A549 (cell line): ENCODE data around the gene FBXW5. TPM values are rescaled to one million over a fixed set of nuclear protein-coding genes. Genes with fewer than 3 reads are reported as not detected.

Experiments used
- ATAC-seq, 2 experiments: fragments of 200-7000 bp in 1 of 2; fragments of >200 bp in 1 of 2; cut with Nextera tagmentation in 1 of 2; cut with Tn5 transposase in 1 of 2; 3 replicates each; pipeline versions ENCODE4 v1.8.0 to v1.9.1; 2018 to 2020; ENCODE audit warnings: mild to moderate bottlenecking in 1 of 2, moderate library complexity in 1 of 2
- CTCF ChIA-PET: fragments of 300-600 bp; sonication (Branson Sonifier 250); formaldehyde crosslinking; extraction: SDS; loops from one replicate; lab custom pipeline; 2021; ENCODE audit warnings: antibody characterized with exemption, inconsistent platforms; lab: Yijun Ruan, JAX
- POLR2A ChIA-PET: fragments of 350-600 bp; formaldehyde crosslinking; extraction: SDS; loops from one replicate; lab custom pipeline; 2021; ENCODE audit warnings: antibody characterized with exemption, inconsistent platforms; lab: Yijun Ruan, JAX
- DNase-seq, 2 experiments: peaks; one replicate each; pipeline versions ENCODE4 v3.0.0 to v3.0.0-alpha.2; 2011 to 2016; ENCODE audit warnings: low read depth in 1 of 2, low spot score in 1 of 2
- FAIRE-seq: peaks from 2 replicates; lab custom pipeline; 2011; peaks lifted over from hg19 to GRCh38; lab: Jason Lieb, UNC
- H3K27ac ChIP-seq, 2 experiments: fragments of >200 bp; sonication (Bioruptor Twin); formaldehyde crosslinking; 3 replicates each; pipeline ENCODE4 v1.5.1; 2016 to 2017
- H3K4me1 ChIP-seq: fragments of >200 bp; sonication (Bioruptor Twin); formaldehyde crosslinking; 3 replicates; pipeline ENCODE4 v1.6.1; 2016
- H3K4me2 ChIP-seq: fragments of >200 bp; sonication (Bioruptor Twin); formaldehyde crosslinking; 3 replicates; pipeline ENCODE4 v1.6.1; 2016
- H3K4me3 ChIP-seq: fragments of >200 bp; sonication (Bioruptor Twin); formaldehyde crosslinking; 3 replicates; pipeline ENCODE4 v1.5.1; 2016
- H3K9me3 ChIP-seq: fragments of >200 bp; sonication (Bioruptor Twin); formaldehyde crosslinking; 3 replicates; pipeline ENCODE4 v1.6.1; 2016
- CBX2 ChIP-seq: fragments of 200-600 bp; sonication (generic); IDR thresholded peaks from 2 replicates; pipeline ENCODE4 v1.6.1; 2016; ENCODE audit warnings: low read depth, mild to moderate bottlenecking, borderline replicate concordance
- EHF ChIP-seq: fragments of 250-450 bp; sonication (Bioruptor Pico); IDR thresholded peaks from 2 replicates; pipeline ENCODE4 v1.5.0; 2020; ENCODE audit warnings: mild to moderate bottlenecking
- FOSB ChIP-seq: fragments of 250-450 bp; sonication (Bioruptor Pico); IDR thresholded peaks from 2 replicates; pipeline ENCODE4 v1.5.0; 2020; ENCODE audit warnings: mild to moderate bottlenecking, moderate library complexity
- FOSL2 ChIP-seq, 2 experiments: fragments of 450-650 bp in 1 of 2; fragments of >200 bp in 1 of 2; sonication (Bioruptor Twin) in 1 of 2; formaldehyde crosslinking; IDR thresholded peaks; 2 replicates each; pipeline versions ENCODE4 v1.5.0 to v1.6.1; 2016 to 2020; ENCODE audit warnings: mild to moderate bottlenecking in 1 of 2, moderate library complexity in 1 of 2
- GATA3 ChIP-seq: IDR thresholded peaks from 2 replicates; pipeline ENCODE4 v1.6.1; 2012; ENCODE audit warnings: borderline replicate concordance
- HEYL ChIP-seq: fragments of 250-450 bp; sonication (Bioruptor Pico); IDR thresholded peaks from 2 replicates; pipeline ENCODE4 v1.8.0; 2021; ENCODE audit warnings: mild to moderate bottlenecking, moderate library complexity
- HOXA7 ChIP-seq: fragments of 250-450 bp; sonication (Bioruptor Pico); IDR thresholded peaks from 2 replicates; pipeline ENCODE4 v1.5.0; 2020; ENCODE audit warnings: mild to moderate bottlenecking, moderate library complexity
- HOXB13 ChIP-seq: fragments of 250-450 bp; sonication (Bioruptor Pico); IDR thresholded peaks from 2 replicates; pipeline ENCODE4 v1.5.0; 2020; ENCODE audit warnings: low read depth, mild to moderate bottlenecking, moderate library complexity
- HOXB5 ChIP-seq: fragments of 250-450 bp; sonication (Bioruptor Pico); IDR thresholded peaks from 2 replicates; pipeline ENCODE4 v1.5.0; 2020; ENCODE audit warnings: mild to moderate bottlenecking, moderate library complexity
- KDM5A ChIP-seq: fragments of 200-600 bp; sonication (generic); IDR thresholded peaks from 2 replicates; pipeline ENCODE4 v1.6.1; 2016; ENCODE audit warnings: antibody characterized with exemption, mild to moderate bottlenecking
- MAZ ChIP-seq: fragments of 150-350 bp; IDR thresholded peaks from 2 replicates; pipeline ENCODE4 v1.6.1; 2014; ENCODE audit warnings: antibody characterized with exemption, low read depth, low read length, borderline replicate concordance
- MYC ChIP-seq: IDR thresholded peaks from 2 replicates; pipeline ENCODE4 v1.6.1; 2012; ENCODE audit warnings: mild to moderate bottlenecking, inconsistent platforms, low read length, improper control_type of control experiment, borderline replicate concordance
- NPAS2 ChIP-seq: fragments of 250-450 bp; sonication (Bioruptor Pico); IDR thresholded peaks from 2 replicates; pipeline ENCODE4 v1.8.0; 2022; ENCODE audit warnings: mild to moderate bottlenecking, moderate library complexity, borderline replicate concordance
- NR3C1 ChIP-seq: fragments of >200 bp; sonication (Bioruptor Twin); formaldehyde crosslinking; IDR thresholded peaks from 3 replicates; pipeline ENCODE4 v1.6.1; 2017
- RARB ChIP-seq: fragments of 250-450 bp; sonication (Bioruptor Pico); IDR thresholded peaks from 2 replicates; pipeline ENCODE4 v1.8.0; 2021; ENCODE audit warnings: mild to moderate bottlenecking, moderate library complexity
- REST ChIP-seq: fragments of 200-600 bp; sonication (generic); IDR thresholded peaks from 2 replicates; pipeline ENCODE4 v1.6.1; 2016; ENCODE audit warnings: antibody characterized with exemption, mild to moderate bottlenecking, moderate library complexity
- RFX5 ChIP-seq: fragments of 450-650 bp; IDR thresholded peaks from 2 replicates; pipeline ENCODE4 v1.7.1; 2014; ENCODE audit warnings: antibody characterized with exemption, mild to moderate bottlenecking, moderate library complexity
- RNF2 ChIP-seq: fragments of 200-600 bp; sonication (generic); IDR thresholded peaks from 2 replicates; pipeline ENCODE4 v1.6.1; 2016; ENCODE audit warnings: low read depth, mild to moderate bottlenecking, antibody characterized with exemption, moderate library complexity, borderline replicate concordance
- SMC3 ChIP-seq: fragments of >200 bp; sonication (Bioruptor Twin); formaldehyde crosslinking; IDR thresholded peaks from 3 replicates; pipeline ENCODE4 v1.6.1; 2018; ENCODE audit warnings: inconsistent platforms
- TFCP2L1 ChIP-seq: fragments of 250-450 bp; sonication (Bioruptor Pico); IDR thresholded peaks from 2 replicates; pipeline ENCODE4 v1.5.0; 2021; ENCODE audit warnings: mild to moderate bottlenecking
- TP53 ChIP-seq: fragments of 250-450 bp; sonication (Bioruptor Pico); IDR thresholded peaks from 2 replicates; pipeline ENCODE4 v1.5.0; 2021; ENCODE audit warnings: mild to moderate bottlenecking, moderate library complexity
- ZNF302 ChIP-seq: fragments of 250-450 bp; sonication (Bioruptor Pico); IDR thresholded peaks from 2 replicates; pipeline ENCODE4 v1.9.0; 2021; ENCODE audit warnings: inconsistent platforms, mild to moderate bottlenecking, moderate library complexity
- WGBS: methylation state at CpG from one replicate; pipeline ENCODE4 v1.1.6; 2017; ENCODE audit errors: missing lambda C conversion rate; 5-methylcytosine and 5-hydroxymethylcytosine counted together
- polyA plus RNA-seq, 4 experiments: library from polyadenylated mRNA; depleted of rRNA in 3 of 4; stranded (reverse); fragments of >200 nt; fragmentation: RNase III in 1 of 4; extraction: RNeasy Plus Mini Kit Qiagen cat#74134 plus additional on column Dnase treatment in 1 of 4; gene quantifications; 2 replicates in 3 of 4; 3 replicates in 1 of 4; pipeline ENCODE4 v1.2.3, GENCODE V29; 2011 to 2017
- TF ChIP-seq, protein P1 (sequence below): fragments of 450-650 bp; IDR thresholded peaks from 2 replicates; pipeline ENCODE4 v1.6.1; 2014; ENCODE audit warnings: antibody characterized with exemption
- TF ChIP-seq, protein P2 (sequence below): fragments of 250-450 bp; sonication (Bioruptor Pico); IDR thresholded peaks from 2 replicates; pipeline ENCODE4 v1.5.0; 2020; ENCODE audit warnings: low read depth, mild to moderate bottlenecking, moderate library complexity

FBXW5 gene
- polyA plus RNA-seq, 2 of the 4 experiments (the other 2 are of a cell fraction), result 37.5 to 59.5 TPM

DNA sequence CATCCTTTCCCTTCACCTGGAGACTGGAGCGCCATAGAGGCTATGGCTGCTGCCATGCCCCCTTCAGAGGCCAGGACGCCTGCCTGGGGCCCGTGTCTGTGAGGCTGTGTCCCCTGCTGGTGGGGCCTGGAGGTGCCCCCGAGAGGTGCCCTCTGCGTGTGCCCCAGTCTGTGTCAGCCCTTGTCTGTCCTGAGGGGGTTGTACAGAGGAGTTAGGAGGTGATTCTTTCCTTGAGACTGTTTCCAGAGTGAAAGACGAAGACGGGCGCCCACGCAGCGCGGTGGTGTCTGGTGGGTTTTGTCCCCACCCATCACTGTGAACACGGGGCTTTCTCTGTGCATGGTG is 33.7 kb downstream of the FBXW5 start:
- FAIRE-seq (no peak), DNase-seq (peak in 1 of 2 experiments; percentile 52), ATAC-seq (peak; percentile 74 to 76)
- H3K27ac ChIP-seq, result peak overlapping the region in 1 of 2 experiments; percentile 18; a peak in 2 of 6 replicates
- H3K4me2 ChIP-seq, result no peak overlapping the region
- peaks cover 6% of the 10 kb centered on the region; the same call in 2 of the 3 replicates for H3K4me1 ChIP-seq
- no peaks in the 10 kb centered on the region for H3K9me3 ChIP-seq
- CTCF ChIA-PET, result interaction anchor here (0.7 to 2.2 kb wide), 5 partner anchors 12 to 35 kb away, joined by 3 to 6 read pairs (median 4); no protein-coding TSS in a partner anchor
- 88% methylated on average over 12 of the region's 12 CpGs for WGBS
- POLR2A ChIA-PET, result no interaction called here
- TF ChIP-seq FOSL2 (IDR thresholded peaks at IDR 0.05) (no peak), FOSL2 (CRISPR knock-in tag; IDR thresholded peaks at IDR 0.05) (no peak), RFX5 (no peak), KDM5A (no peak), MYC (no peak), HOXA7 (no peak), CBX2 (no peak), TP53 (CRISPR knock-in tag) (no peak), ZNF302 (no peak), HOXB13 (no peak)
- TF ChIP-seq, protein P1, sequence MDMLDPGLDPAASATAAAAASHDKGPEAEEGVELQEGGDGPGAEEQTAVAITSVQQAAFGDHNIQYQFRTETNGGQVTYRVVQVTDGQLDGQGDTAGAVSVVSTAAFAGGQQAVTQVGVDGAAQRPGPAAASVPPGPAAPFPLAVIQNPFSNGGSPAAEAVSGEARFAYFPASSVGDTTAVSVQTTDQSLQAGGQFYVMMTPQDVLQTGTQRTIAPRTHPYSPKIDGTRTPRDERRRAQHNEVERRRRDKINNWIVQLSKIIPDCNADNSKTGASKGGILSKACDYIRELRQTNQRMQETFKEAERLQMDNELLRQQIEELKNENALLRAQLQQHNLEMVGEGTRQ, result no peak
- no peak overlapping the region for H3K4me3 ChIP-seq

DNA sequence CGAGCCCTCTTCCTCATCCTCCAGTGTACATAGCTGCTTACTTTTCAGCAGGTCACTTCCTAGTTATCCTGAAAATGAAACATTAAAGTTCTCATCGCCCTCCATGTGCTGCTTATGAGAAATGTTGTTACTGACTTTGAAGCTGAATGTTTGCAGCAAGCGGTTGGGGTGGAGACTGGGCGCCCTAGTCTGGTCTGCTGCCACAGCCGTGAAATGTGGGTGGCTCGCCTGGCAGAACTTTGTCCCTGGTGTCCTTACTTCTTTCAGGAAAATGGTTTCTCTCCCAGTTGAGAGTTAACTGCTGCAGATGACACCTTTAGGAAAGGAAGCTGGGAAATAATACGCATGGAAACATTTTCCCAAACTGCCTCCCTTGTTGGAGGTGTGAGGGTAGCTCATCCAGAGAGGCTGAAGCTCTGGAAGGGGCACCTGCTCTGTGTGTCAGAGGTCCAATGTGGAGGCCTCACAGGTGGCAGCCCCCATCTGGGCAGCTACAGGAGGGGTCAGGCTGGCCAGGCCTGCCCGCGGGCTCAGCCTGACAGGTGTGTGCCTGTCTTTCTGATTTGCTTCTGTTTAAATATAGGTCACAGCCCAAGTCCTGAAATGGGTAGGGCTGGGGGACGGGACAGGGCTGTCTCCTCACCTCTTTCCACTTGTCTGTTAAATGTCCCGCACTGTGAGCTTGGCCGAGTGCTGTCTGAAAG is 34.2 kb downstream of the FBXW5 start:
- no peak for FAIRE-seq
- no peak; a peak in 2 of 6 replicates for ATAC-seq
- Histone ChIP-seq H3K4me2 (no peak overlapping the region), H3K4me3 (no peak overlapping the region), H3K9me3 (no peaks in the 10 kb centered on the region), H3K4me1 (peaks cover 7% of the 10 kb centered on the region), H3K27ac (peak overlapping the region in 1 of 2 experiments; percentile 18; a peak in 2 of 6 replicates)
- no peak for TF ChIP-seq SMC3
- no peak for TF ChIP-seq HEYL (CRISPR knock-in tag)
- TF ChIP-seq HOXB5, result no peak
- TF ChIP-seq TP53 (CRISPR knock-in tag), result no peak
- TF ChIP-seq MAZ, result no peak
- no peak for TF ChIP-seq RNF2
- TF ChIP-seq, protein P2, sequence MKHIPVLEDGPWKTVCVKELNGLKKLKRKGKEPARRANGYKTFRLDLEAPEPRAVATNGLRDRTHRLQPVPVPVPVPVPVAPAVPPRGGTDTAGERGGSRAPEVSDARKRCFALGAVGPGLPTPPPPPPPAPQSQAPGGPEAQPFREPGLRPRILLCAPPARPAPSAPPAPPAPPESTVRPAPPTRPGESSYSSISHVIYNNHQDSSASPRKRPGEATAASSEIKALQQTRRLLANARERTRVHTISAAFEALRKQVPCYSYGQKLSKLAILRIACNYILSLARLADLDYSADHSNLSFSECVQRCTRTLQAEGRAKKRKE (CRISPR knock-in tag), result no peak
- no peak for TF ChIP-seq FOSL2 (IDR thresholded peaks at IDR 0.05)
- TF ChIP-seq FOSL2 (CRISPR knock-in tag; IDR thresholded peaks at IDR 0.05), result no peak
- TF ChIP-seq NR3C1, result no peak
- no peak for TF ChIP-seq FOSB (CRISPR knock-in tag)
- no peak for TF ChIP-seq RARB
- no peak for TF ChIP-seq HOXA7
- no peak for TF ChIP-seq KDM5A
- TF ChIP-seq EHF (CRISPR knock-in tag), result no peak
- no peak for TF ChIP-seq REST
- TF ChIP-seq TFCP2L1 (CRISPR knock-in tag), result no peak
- TF ChIP-seq GATA3, result no peak
- no peak for TF ChIP-seq NPAS2 (CRISPR knock-in tag)
- 93% methylated on average over 12 of the region's 12 CpGs for WGBS
- ChIA-PET POLR2A (no interaction called here), CTCF (interaction anchor here (1.0 to 2.2 kb wide), 6 partner anchors 9 to 118 kb away, joined by 3 to 6 read pairs (median 4); partner anchors contain the start of gene AJM1)
- DNase-seq, result no peak
